A673 (cell line): Measurements from ENCODE around the gene MARK1.

Source experiments
- EZH2 ChIP-seq: fragments of 200-600 bp; sonication (generic); IDR thresholded peaks from 2 replicates; pipeline ENCODE4 v1.6.1; 2017; ENCODE audit warnings: borderline replicate concordance, low read depth, mild to moderate bottlenecking, mixed read lengths, antibody characterized with exemption, low read length; ENCODE audit not compliant: poor library complexity, severe bottlenecking
- TF ChIP-seq, protein P1 (sequence below): fragments of 300-800, 200-600 bp; sonication (generic); conservative IDR thresholded peaks from 2 replicates; pipeline ENCODE4 v1.5.1; 2017; ENCODE audit warnings: low read depth, mild to moderate bottlenecking, antibody characterized with exemption, low read length, moderate library complexity, mixed read lengths

- TF ChIP-seq, protein P1, sequence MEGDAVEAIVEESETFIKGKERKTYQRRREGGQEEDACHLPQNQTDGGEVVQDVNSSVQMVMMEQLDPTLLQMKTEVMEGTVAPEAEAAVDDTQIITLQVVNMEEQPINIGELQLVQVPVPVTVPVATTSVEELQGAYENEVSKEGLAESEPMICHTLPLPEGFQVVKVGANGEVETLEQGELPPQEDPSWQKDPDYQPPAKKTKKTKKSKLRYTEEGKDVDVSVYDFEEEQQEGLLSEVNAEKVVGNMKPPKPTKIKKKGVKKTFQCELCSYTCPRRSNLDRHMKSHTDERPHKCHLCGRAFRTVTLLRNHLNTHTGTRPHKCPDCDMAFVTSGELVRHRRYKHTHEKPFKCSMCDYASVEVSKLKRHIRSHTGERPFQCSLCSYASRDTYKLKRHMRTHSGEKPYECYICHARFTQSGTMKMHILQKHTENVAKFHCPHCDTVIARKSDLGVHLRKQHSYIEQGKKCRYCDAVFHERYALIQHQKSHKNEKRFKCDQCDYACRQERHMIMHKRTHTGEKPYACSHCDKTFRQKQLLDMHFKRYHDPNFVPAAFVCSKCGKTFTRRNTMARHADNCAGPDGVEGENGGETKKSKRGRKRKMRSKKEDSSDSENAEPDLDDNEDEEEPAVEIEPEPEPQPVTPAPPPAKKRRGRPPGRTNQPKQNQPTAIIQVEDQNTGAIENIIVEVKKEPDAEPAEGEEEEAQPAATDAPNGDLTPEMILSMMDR = no peak
- no peak for TF ChIP-seq EZH2
Observed at GRCh38 chr1:220563564-220563963, 35.6 kb downstream of the MARK1 start.
